GM12864 (cell line): ENCODE measurements around the gene HHIPL1.

Source experiments
- DNase-seq: peaks from one replicate; pipeline ENCODE4 v3.0.0-alpha.2; 2011; ENCODE audit warnings: low read depth
- H3K4me3 ChIP-seq: 2 replicates; pipeline ENCODE4 v1.5.1; 2011; ENCODE audit warnings: mild to moderate bottlenecking, low read depth, low read length, control low read depth
- CTCF ChIP-seq: IDR thresholded peaks from 2 replicates; pipeline ENCODE4 v1.5.1; 2011; ENCODE audit warnings: low read depth, mild to moderate bottlenecking, moderate library complexity, low read length, control low read depth, inconsistent platforms; ENCODE audit errors: missing control alignments

HHIPL1 gene

GRCh38 chr14:99690636-99691035 is 45.7 kb downstream of the HHIPL1 start:
- no peak overlapping the region for H3K4me3 ChIP-seq
- no peak for TF ChIP-seq CTCF
- DNase-seq: no peak

- H3K4me3 ChIP-seq: no peak overlapping the region
- TF ChIP-seq CTCF: no peak
- no peak for DNase-seq
Observed at GRCh38 chr14:99691111-99691885, 46.4 kb downstream of the HHIPL1 start.

GRCh38 chr14:99693918-99694317 is 49.0 kb downstream of the HHIPL1 start:
- TF ChIP-seq CTCF: no peak
- no peak overlapping the region for H3K4me3 ChIP-seq
- no peak for DNase-seq

- TF ChIP-seq CTCF: no peak
- H3K4me3 ChIP-seq: no peak overlapping the region
- no peak for DNase-seq
Observed at GRCh38 chr14:99696929-99697328, 52.0 kb downstream of the HHIPL1 start.

- TF ChIP-seq CTCF: no peak
- no peak overlapping the region for H3K4me3 ChIP-seq
- no peak for DNase-seq
Observed at GRCh38 chr14:99698236-99698635, 53.3 kb downstream of the HHIPL1 start.

- TF ChIP-seq CTCF: no peak
- H3K4me3 ChIP-seq: no peak overlapping the region
- no peak for DNase-seq
Observed at GRCh38 chr14:99698642-99699041, 53.7 kb downstream of the HHIPL1 start.
